Aorta (tissue), 5 donors: ENCODE measurements around the gene LRRC32. TPM values are rescaled to one million over a fixed set of nuclear protein-coding genes. Genes with fewer than 3 reads are reported as not detected.

Experiments used
- ATAC-seq: fragments of 200-7000 bp; cut with Tn5 transposase; one replicate; pipeline ENCODE4 v1.9.1; 2022; ENCODE audit warnings: moderate library complexity; ENCODE audit not compliant: low FRiP score
- DNase-seq, 2 donors: peaks; one replicate each; pipeline ENCODE4 v3.0.0-alpha.2; 2020
- H3K27ac ChIP-seq, 2 donors: one replicate each; pipeline ENCODE4 v1.5.1; 2013; ENCODE audit warnings: low read length in 2 of 2, mild to moderate bottlenecking in 2 of 2, moderate library complexity in 2 of 2, control low read depth in 1 of 2, inconsistent platforms in 1 of 2, low read depth in 1 of 2
- H3K27me3 ChIP-seq, 2 donors: one replicate each; pipeline ENCODE4 v1.6.1; 2013; ENCODE audit warnings: control low read depth in 1 of 2, low read length in 1 of 2, mild to moderate bottlenecking in 1 of 2, moderate library complexity in 1 of 2; ENCODE audit not compliant: insufficient read depth in 2 of 2, control insufficient read depth in 1 of 2
- H3K36me3 ChIP-seq, 2 donors: one replicate each; pipeline ENCODE4 v1.6.1; 2013; ENCODE audit warnings: control low read depth in 1 of 2, low read length in 1 of 2, mild to moderate bottlenecking in 1 of 2; ENCODE audit not compliant: insufficient read depth in 2 of 2, control insufficient read depth in 1 of 2
- H3K4me1 ChIP-seq, 2 donors: one replicate each; pipeline ENCODE4 v1.6.1; 2013; ENCODE audit warnings: low read length in 2 of 2, control low read depth in 1 of 2, mild to moderate bottlenecking in 1 of 2, moderate library complexity in 1 of 2; ENCODE audit not compliant: insufficient read depth in 2 of 2, control insufficient read depth in 1 of 2
- H3K4me3 ChIP-seq, 2 donors: one replicate each; pipeline ENCODE4 v1.5.1; 2013; ENCODE audit warnings: low read length in 2 of 2, control low read depth in 1 of 2, mild to moderate bottlenecking in 1 of 2
- H3K9me3 ChIP-seq: one replicate; pipeline ENCODE4 v1.6.1; 2013; ENCODE audit warnings: mild to moderate bottlenecking, low read length; ENCODE audit not compliant: control insufficient read depth
- WGBS, 2 donors: extraction: QIAGEN DNeasy Blood & Tissue Kit; methylation state at CpG; one replicate each; pipeline ENCODE4 v1.1.7; 2013; 5-methylcytosine and 5-hydroxymethylcytosine counted together
- intact Hi-C, 2 donors: fragments of 100-400 bp; cut with DNase I; formaldehyde crosslinking; loops; one replicate each; pipeline versions ENCODE4 v1.14.2 to v1.15.0; 2022
- polyA plus RNA-seq, 2 donors: library from polyadenylated mRNA; stranded (reverse); fragments of 200-250 nt; gene quantifications; one replicate each; pipeline ENCODE4 v1.2.3, GENCODE V29; 2013
- total RNA-seq, 2 donors: library from RNA; stranded (reverse); fragmentation: NEBNext Ultra II Directional; extraction: Animal tissue kit (Norgen Biotek cat#: 25700); gene quantifications; one replicate each; pipeline ENCODE4 v1.2.1, GENCODE V29; 2021
- donor health status: healthy with polysubstance abuse.
- donor health status: Bipolar disorder and iron deficiency.
- donor health status: DM: no; HTN: no; CAD: no.
- donor health status: DM: no; HTN: no; CAD: no.
- donor health status: DM: yes; HTN: yes; CAD: no.

Gene LRRC32
- total and polyA plus RNA-seq, 4 donors, result 38.8 to 174 (median 125) TPM

DNA sequence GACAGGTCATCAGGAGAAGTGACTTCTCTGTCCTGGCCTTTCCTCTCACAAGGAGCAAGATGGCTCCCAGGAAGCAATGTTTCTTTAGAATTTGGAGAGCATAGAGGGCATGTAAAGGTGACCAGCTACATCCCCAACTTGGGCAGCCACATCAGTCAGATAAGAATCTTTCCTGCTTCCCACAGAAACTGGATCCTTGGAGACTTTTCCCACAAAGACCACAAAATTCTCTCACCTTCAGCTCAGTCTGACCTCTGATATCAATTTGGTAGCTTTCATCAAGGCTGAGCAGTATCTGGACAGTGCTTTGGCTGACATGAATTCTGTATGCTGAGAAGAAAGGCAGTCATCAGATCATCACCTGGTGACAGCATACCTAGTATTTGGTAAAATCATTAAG is 23.3 kb upstream of the LRRC32 start:
- intact Hi-C loops, result no loop called here
- no peak overlapping the region for H3K4me3 ChIP-seq
- no peaks in the 10 kb centered on the region for H3K36me3 ChIP-seq
- H3K9me3 ChIP-seq, result no peaks in the 10 kb centered on the region
- H3K27ac ChIP-seq, result no peak overlapping the region
- ATAC-seq (no peak), DNase-seq (no peak)
- H3K27me3 ChIP-seq, result no peaks in the 10 kb centered on the region
- no peaks in the 10 kb centered on the region for H3K4me1 ChIP-seq

DNA sequence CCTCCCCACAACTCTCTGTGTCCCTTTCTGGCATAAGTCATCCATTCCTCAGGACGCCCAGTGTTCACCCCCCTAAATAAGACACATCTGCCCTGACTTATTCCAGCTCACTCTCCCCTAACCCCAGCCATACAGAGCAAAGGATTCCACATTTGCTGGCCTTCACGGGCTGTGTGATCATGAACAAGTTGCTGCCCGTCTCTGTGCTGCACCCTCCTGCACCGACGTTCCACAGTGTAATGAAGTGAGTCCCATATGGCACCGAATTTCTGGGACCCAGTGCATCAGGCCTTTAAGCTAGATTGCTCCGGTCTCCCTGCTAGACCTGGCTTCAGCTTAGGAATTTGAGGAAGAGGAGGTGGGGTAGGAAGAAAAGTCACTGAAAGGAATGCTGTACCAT is 22.4 kb upstream of the LRRC32 start:
- Histone ChIP-seq H3K9me3 (no peaks in the 10 kb centered on the region), H3K27ac (no peak overlapping the region), H3K27me3 (no peaks in the 10 kb centered on the region), H3K4me1 (no peaks in the 10 kb centered on the region), H3K4me3 (no peak overlapping the region), H3K36me3 (no peaks in the 10 kb centered on the region)
- no peak for ATAC-seq
- WGBS, 2 donors, result 88 to 89% methylated on average over 7 of the region's 7 CpGs
- intact Hi-C loops, result no loop called here
- no peak for DNase-seq

DNA sequence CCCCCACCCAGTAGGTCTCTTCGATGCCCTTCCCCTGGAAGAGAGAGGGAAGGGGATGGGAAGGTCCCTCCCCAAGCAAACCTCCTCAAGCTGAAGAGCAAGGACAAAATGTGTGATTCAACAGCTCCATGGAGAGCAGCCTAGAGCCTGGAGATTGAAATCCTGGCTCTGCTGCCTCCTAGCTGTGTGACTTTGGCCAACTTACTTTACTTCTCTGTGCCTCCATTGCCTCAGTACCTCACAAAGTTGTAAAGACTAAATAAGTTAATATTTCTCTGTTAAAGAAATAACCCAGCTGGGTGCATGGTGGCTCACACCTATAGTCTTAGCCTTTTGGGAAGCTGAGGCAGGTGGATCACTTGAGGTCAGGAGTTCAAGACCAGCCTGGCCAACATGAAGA is 21.1 kb upstream of the LRRC32 start:
- Histone ChIP-seq H3K4me3 (no peak overlapping the region), H3K27me3 (no peaks in the 10 kb centered on the region), H3K9me3 (no peaks in the 10 kb centered on the region), H3K4me1 (no peaks in the 10 kb centered on the region), H3K27ac (no peak overlapping the region), H3K36me3 (no peaks in the 10 kb centered on the region)
- intact Hi-C loops, result no loop called here
- DNase-seq (no peak), ATAC-seq (no peak)
- 70 to 88% methylated on average over 1 of the region's 1 CpG for WGBS, 2 donors

DNA sequence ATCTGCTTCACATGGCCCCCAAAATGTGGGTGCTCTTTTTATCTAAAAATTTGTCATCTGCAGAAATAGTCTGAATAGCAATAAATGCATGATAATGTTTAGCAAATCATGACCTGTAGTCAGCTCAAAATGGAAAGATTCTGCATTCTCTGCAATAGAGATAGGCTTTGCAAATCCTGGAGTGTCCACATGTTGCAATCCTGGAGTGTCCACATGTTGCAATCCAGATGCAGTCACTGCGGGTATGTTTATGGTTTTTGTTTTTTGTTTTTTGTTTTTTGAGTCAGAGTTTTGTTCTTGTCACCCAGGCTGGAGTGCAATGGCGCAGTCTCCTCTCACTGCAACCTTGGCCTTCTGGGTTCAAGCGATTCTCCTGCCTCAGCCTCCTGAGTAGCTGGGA is 20.2 kb upstream of the LRRC32 start:
- ATAC-seq (no peak), DNase-seq (no peak)
- no peak overlapping the region for H3K27ac ChIP-seq
- H3K9me3 ChIP-seq, result no peaks in the 10 kb centered on the region
- intact Hi-C loops, result no loop called here
- no peaks in the 10 kb centered on the region for H3K4me1 ChIP-seq
- no peak overlapping the region for H3K4me3 ChIP-seq
- WGBS, 2 donors, result 93 to 95% methylated on average over 3 of the region's 3 CpGs
- H3K27me3 ChIP-seq, result no peaks in the 10 kb centered on the region
- H3K36me3 ChIP-seq, result no peaks in the 10 kb centered on the region

DNA sequence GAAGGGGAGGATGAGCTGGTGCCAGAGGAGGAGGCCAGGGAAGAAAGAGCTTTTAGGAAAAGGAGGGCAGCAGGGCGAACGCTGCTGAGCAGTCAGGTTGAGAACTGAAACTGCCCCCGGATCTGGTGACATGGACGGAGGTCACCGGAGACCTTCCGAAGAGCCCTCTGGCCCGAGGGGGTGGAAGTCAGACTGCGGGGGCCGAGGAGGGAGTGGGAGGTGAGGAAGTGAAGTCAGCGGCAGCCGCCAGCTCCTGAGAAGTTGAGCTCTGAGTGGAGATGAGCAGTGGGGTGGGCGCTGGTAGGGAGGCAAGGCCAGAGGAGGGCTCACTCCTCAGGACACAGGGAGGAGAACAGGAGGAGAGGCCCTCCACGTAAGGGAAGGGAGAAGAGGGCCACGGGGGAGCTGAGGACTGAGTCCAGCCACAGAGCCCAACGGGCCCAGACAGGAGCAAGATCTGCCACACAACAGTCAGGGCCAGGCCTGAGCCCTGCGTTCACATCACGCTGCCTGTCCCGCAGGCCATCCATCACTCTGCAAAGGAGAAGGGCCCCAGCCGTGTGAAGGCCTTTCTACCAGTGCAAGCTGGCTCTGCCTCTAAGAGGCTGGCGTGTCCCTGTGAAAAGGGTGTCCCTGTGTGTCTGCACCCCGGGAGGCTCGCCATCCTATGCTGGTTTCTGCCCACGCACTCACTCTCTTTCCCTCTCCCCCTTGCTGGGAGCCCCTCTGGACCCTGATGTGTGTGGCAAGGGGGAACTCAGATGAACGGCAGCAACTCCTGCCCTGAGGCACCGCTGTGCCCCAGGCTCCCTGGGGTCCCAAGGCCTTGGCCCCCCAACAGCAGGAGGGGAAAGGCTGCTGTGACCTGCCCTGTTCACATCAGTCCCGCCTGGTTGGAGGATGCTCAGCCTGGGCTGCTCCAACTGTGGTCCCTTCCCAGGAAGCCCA is 19.0 kb upstream of the LRRC32 start:
- Histone ChIP-seq H3K9me3 (no peaks in the 10 kb centered on the region), H3K27ac (no peak overlapping the region), H3K4me3 (no peak overlapping the region), H3K4me1 (no peaks in the 10 kb centered on the region), H3K27me3 (no peaks in the 10 kb centered on the region), H3K36me3 (no peaks in the 10 kb centered on the region)
- 77 to 81% methylated on average over 26 of the region's 26 CpGs for WGBS, 2 donors
- intact Hi-C loops, result loop anchor here in 1 of 2 donors (10.0 kb wide), 1 partner anchor 465 kb away; no protein-coding TSS in a partner anchor
- DNase-seq (no peak), ATAC-seq (peak; percentile 24)

DNA sequence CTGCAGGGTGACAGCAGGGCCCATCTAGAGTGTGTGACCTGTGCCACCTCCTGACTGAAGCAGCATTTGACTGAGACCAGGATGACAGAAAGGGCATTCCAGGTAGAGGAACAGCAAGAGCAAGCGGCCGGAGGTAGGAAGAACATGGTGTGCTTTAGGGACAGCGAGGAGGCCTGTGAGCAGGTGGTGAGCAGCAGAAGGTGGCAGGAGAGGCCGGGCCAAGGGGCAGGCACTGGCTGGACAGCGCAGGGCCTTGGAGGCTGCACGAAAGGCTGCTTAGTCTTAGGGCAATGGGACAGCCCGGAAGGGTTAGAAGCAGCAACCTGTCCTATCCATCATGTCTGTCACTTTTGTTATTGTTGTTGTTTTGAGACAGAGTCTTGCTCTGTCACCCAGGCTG is 17.6 kb upstream of the LRRC32 start:
- 94 to 95% methylated on average over 7 of the region's 7 CpGs for WGBS, 2 donors
- Histone ChIP-seq H3K4me3 (no peak overlapping the region), H3K4me1 (no peaks in the 10 kb centered on the region), H3K36me3 (no peaks in the 10 kb centered on the region), H3K9me3 (no peaks in the 10 kb centered on the region), H3K27ac (no peak overlapping the region), H3K27me3 (no peaks in the 10 kb centered on the region)
- ATAC-seq, result no peak
- intact Hi-C loops, result loop anchor here in 1 of 2 donors (10.0 kb wide), 1 partner anchor 463 kb away; no protein-coding TSS in a partner anchor
- no peak for DNase-seq

DNA sequence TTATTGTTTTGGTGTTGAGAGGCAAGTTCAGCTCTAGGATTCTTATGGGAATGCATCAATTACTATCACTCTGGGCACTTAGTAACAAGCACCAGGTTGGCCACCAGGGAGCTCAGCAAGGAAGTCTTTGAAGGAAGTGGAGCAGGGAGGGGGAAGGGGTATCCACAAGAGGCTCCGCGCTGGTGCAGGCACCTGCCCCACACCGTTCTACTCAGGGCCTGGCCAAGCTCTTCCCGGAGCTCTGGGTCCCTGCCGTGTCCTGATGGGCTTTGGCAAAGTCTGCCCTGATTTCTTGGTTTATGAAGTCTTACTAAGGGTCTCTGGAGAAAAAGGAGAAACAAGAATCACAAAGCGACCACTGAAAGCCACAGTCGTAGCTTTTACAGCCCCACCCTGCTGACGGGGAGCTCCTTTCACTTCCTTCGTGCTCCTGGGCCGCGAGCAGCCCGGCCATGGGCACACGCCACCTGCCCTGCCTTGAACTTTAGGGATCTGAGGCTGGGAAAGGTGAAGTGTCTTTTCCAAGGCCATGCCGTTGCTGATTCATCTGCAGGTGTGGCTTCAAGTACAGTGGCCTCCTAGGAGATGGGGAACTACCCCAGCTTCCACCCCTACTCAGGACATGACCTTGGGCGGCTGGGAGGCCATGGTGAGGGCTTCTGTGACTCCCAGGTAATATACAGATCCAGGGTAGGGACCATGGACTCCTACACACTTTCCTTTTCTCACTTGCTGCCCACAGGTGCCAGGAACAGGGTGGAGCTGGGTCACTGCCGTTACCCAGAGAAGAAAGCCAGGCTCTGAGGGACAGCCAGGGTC is 15.9 kb upstream of the LRRC32 start:
- 90 to 91% methylated on average over 16 of the region's 16 CpGs for WGBS, 2 donors
- no peak overlapping the region for H3K27ac ChIP-seq
- H3K36me3 ChIP-seq, result no peaks in the 10 kb centered on the region
- H3K27me3 ChIP-seq, result no peaks in the 10 kb centered on the region
- intact Hi-C loops, result loop anchor here in 1 of 2 donors (10.0 kb wide), 1 partner anchor 462 kb away; no protein-coding TSS in a partner anchor
- no peak overlapping the region for H3K4me3 ChIP-seq
- no peaks in the 10 kb centered on the region for H3K9me3 ChIP-seq
- ATAC-seq, result no peak
- no peaks in the 10 kb centered on the region for H3K4me1 ChIP-seq
- no peak for DNase-seq

DNA sequence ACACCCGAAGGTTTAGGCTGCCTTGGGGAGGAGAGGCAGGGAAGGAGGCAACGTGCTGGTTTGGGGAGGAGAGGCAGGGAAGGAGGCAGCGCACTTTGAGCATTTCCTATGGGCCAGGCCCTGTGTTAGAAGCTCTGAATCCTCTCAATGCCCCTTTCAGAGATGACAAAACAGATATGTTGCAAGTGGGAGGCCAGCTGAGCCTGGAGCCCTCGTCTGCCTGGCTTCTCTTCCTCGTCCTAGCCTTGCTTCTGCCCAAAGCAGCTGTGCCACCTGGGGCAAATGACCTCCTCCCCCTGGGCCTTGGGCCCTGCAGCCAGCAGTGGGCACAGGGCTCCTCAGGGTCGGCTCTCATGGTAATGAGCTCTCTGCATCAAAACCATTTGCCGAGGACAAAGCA is 15.3 kb upstream of the LRRC32 start:
- intact Hi-C loops, result loop anchor here in 1 of 2 donors (10.0 kb wide), 1 partner anchor 461 kb away; no protein-coding TSS in a partner anchor
- H3K27ac ChIP-seq, result no peak overlapping the region
- H3K27me3 ChIP-seq, result no peaks in the 10 kb centered on the region
- no peaks in the 10 kb centered on the region for H3K36me3 ChIP-seq
- 76 to 79% methylated on average over 7 of the region's 7 CpGs for WGBS, 2 donors
- no peaks in the 10 kb centered on the region for H3K4me1 ChIP-seq
- H3K9me3 ChIP-seq, result no peaks in the 10 kb centered on the region
- no peak for DNase-seq
- H3K4me3 ChIP-seq, result no peak overlapping the region
- ATAC-seq, result no peak
